Mammary epithelial cell (primary cell): ENCODE data around the gene WNT2B.

Source experiments
- CTCF ChIP-seq, 2 donors: IDR thresholded peaks in 1 of 2; conservative IDR thresholded peaks in 1 of 2; 2 replicates each; pipeline ENCODE4 v1.5.1; 2011 to 2012; ENCODE audit warnings: inconsistent platforms in 2 of 2, low read length in 2 of 2, mild to moderate bottlenecking in 2 of 2, control low read depth in 1 of 2, low read depth in 1 of 2; ENCODE audit not compliant: insufficient read depth in 1 of 2; ENCODE audit errors: extremely low read depth in 1 of 2
- EZH2 ChIP-seq: IDR thresholded peaks from 2 replicates; pipeline ENCODE4 v1.6.1; 2012; ENCODE audit warnings: low read length, inconsistent platforms, borderline replicate concordance

- TF ChIP-seq CTCF (conservative IDR thresholded peaks at IDR 0.05 in 1 of 2, IDR thresholded peaks at IDR 0.05 in 1 of 2; ENCODE audit: extremely low read depth in 1 of 2, insufficient read depth in 1 of 2, low read depth in 1 of 2, low read length in 2 of 2) (no peak), EZH2 (no peak)
Measured at GRCh38 chr1:112460615-112461014, 48.1 kb upstream of the WNT2B start.
